K562 (cell line): ENCODE measurements around the gene TSPAN14. TPM values are rescaled to one million over a fixed set of nuclear protein-coding genes. Genes with fewer than 3 reads are reported as not detected.

ENCODE experiments used
- ATAC-seq: fragments of 200-7000 bp; cut with Tn5 transposase; 3 replicates; pipeline ENCODE4 v1.9.1; 2020; ENCODE audit warnings: moderate library complexity
- BruUV-seq: library from RNA; stranded (reverse); fragments of 400-500 nt; replicated peaks from 2 replicates; lab custom pipeline; 2021; lab: Mats Ljungman, UMichigan
- CTCF ChIA-PET: fragments of 300-600 bp; formaldehyde crosslinking; extraction: SDS; loops from one replicate; lab custom pipeline; 2021; ENCODE audit warnings: low intra/inter-chr PET ratio; lab: Yijun Ruan, JAX
- POLR2A ChIA-PET: fragments of 300-600, 350-650 bp; sonication (Branson Sonifier 250); formaldehyde crosslinking; extraction: SDS; loops from one replicate; lab custom pipeline; 2021; ENCODE audit warnings: antibody characterized with exemption, inconsistent platforms; lab: Yijun Ruan, JAX
- DNase-seq, 4 experiments: peaks; one replicate each; pipeline versions ENCODE4 v3.0.0 to v3.0.0-alpha.2; 2011 to 2018; ENCODE audit warnings: low spot score in 3 of 4, mixed read lengths in 3 of 4; ENCODE audit errors: extremely low read depth in 1 of 4
- FAIRE-seq: peaks from 2 replicates; lab custom pipeline; 2011; peaks lifted over from hg19 to GRCh38; lab: Jason Lieb, UNC
- H2AFZ ChIP-seq: 2 replicates; pipeline ENCODE4 v1.6.0; 2011; ENCODE audit warnings: low read depth, low read length, control low read depth, inconsistent platforms
- H3K27ac ChIP-seq: fragments of 200-600 bp; 3 replicates; pipeline ENCODE4 v1.8.0; 2011; ENCODE audit warnings: low read depth, mild to moderate bottlenecking, control low read depth, inconsistent platforms, low read length, moderate library complexity, mixed read lengths; ENCODE audit errors: extremely low read depth
- H3K27me3 ChIP-seq, 2 experiments: fragments of 300-600 bp in 1 of 2; 2 replicates in 1 of 2; 3 replicates in 1 of 2; pipeline versions ENCODE4 v1.6.0 to v1.8.0; 2011; ENCODE audit warnings: inconsistent platforms in 2 of 2, low read length in 2 of 2, mild to moderate bottlenecking in 1 of 2, mixed read lengths in 1 of 2, moderate library complexity in 1 of 2; ENCODE audit not compliant: control insufficient read depth in 2 of 2, insufficient read depth in 2 of 2
- H3K36me3 ChIP-seq: fragments of 300-600 bp; 3 replicates; pipeline ENCODE4 v1.8.0; 2011; ENCODE audit warnings: mild to moderate bottlenecking, low read length, inconsistent platforms; ENCODE audit not compliant: control insufficient read depth, insufficient read depth
- H3K4me1 ChIP-seq, 2 experiments: fragments of 200-600 bp in 1 of 2; replicated peaks in 1 of 2; 2 replicates in 1 of 2; 3 replicates in 1 of 2; pipeline versions ENCODE4 v1.5.1 to v1.8.0; 2011; ENCODE audit warnings: inconsistent platforms in 2 of 2, low read length in 2 of 2, mild to moderate bottlenecking in 1 of 2, mixed read lengths in 1 of 2, moderate library complexity in 1 of 2; ENCODE audit not compliant: control insufficient read depth in 2 of 2, insufficient read depth in 2 of 2
- H3K4me2 ChIP-seq: 2 replicates; pipeline ENCODE4 v1.6.1; 2011; ENCODE audit warnings: low read length, control low read depth, inconsistent platforms, mixed read lengths; ENCODE audit not compliant: insufficient read depth
- H3K4me3 ChIP-seq: fragments of 200-600 bp; sonication (generic), shearing (Covaris generic); 2 replicates; pipeline ENCODE4 v1.5.1; 2016; ENCODE audit warnings: control low read depth, inconsistent platforms
- H3K79me2 ChIP-seq: fragments of 200-600 bp; 3 replicates; pipeline ENCODE4 v1.8.0; 2011; ENCODE audit warnings: low read length, inconsistent platforms; ENCODE audit not compliant: control insufficient read depth, insufficient read depth
- H3K9ac ChIP-seq, 2 experiments: 2 replicates each; pipeline versions ENCODE4 v1.6.0 to v1.6.1; 2011; ENCODE audit warnings: low read depth in 2 of 2, low read length in 2 of 2, control low read depth in 1 of 2, inconsistent platforms in 1 of 2, mild to moderate bottlenecking in 1 of 2, mixed read lengths in 1 of 2; ENCODE audit not compliant: insufficient read depth in 1 of 2
- H3K9me1 ChIP-seq: one replicate; pipeline ENCODE4 v1.6.0; 2011; ENCODE audit warnings: inconsistent platforms, mild to moderate bottlenecking, low read length, moderate library complexity; ENCODE audit not compliant: control insufficient read depth, insufficient read depth
- H3K9me3 ChIP-seq: replicated peaks from 2 replicates; pipeline ENCODE4 v1.5.1; 2011; ENCODE audit warnings: low read depth, low read length, inconsistent platforms; ENCODE audit not compliant: control insufficient read depth, insufficient read depth
- H4K20me1 ChIP-seq: replicated peaks from 2 replicates; pipeline ENCODE4 v1.6.1; 2011; ENCODE audit warnings: low read length, inconsistent platforms, mixed read lengths; ENCODE audit not compliant: control insufficient read depth, insufficient read depth
- E2F6 ChIP-seq, 2 experiments: IDR thresholded peaks; 2 replicates each; pipeline ENCODE4 v1.6.1; 2011; ENCODE audit warnings: borderline replicate concordance in 1 of 2, control low read depth in 1 of 2, low read depth in 1 of 2, low read length in 1 of 2, mild to moderate bottlenecking in 1 of 2, mixed read lengths in 1 of 2, moderate library complexity in 1 of 2; ENCODE audit not compliant: insufficient read depth in 1 of 2, insufficient read length in 1 of 2, poor library complexity in 1 of 2, severe bottlenecking in 1 of 2; ENCODE audit errors: extremely low read depth in 1 of 2
- FOXA1 ChIP-seq: fragments of 450-650 bp; IDR thresholded peaks from 2 replicates; pipeline ENCODE4 v1.6.1; 2016; ENCODE audit warnings: mild to moderate bottlenecking, borderline replicate concordance
- GABPB2 ChIP-seq: fragments of 250-450 bp; sonication (Bioruptor Pico); conservative IDR thresholded peaks from 2 replicates; pipeline ENCODE4 v1.5.1; 2021; ENCODE audit warnings: mild to moderate bottlenecking
- NR2C1 ChIP-seq, 2 experiments: fragments of 450-650 bp; IDR thresholded peaks; 2 replicates each; pipeline ENCODE4 v1.6.1; 2017; ENCODE audit warnings: mild to moderate bottlenecking in 2 of 2, antibody characterized with exemption in 1 of 2, inconsistent platforms in 1 of 2, missing compliant biosample characterization in 1 of 2, missing genetic modification characterization in 1 of 2
- PTRF ChIP-seq: fragments of 450-650 bp; IDR thresholded peaks from 2 replicates; pipeline ENCODE4 v1.6.1; 2016; ENCODE audit warnings: mild to moderate bottlenecking, missing genetic modification characterization, missing compliant biosample characterization
- RBFOX2 ChIP-seq: fragments of 200-400 bp; formaldehyde crosslinking; IDR thresholded peaks from 2 replicates; pipeline ENCODE4 v1.6.1; 2017; ENCODE audit warnings: low read depth, mild to moderate bottlenecking, low read length, moderate library complexity
- ZBTB2 ChIP-seq: fragments of 450-650 bp; IDR thresholded peaks from 2 replicates; pipeline ENCODE4 v1.6.1; 2016; ENCODE audit warnings: antibody characterized with exemption
- ZNF134 ChIP-seq: fragments of 250-450 bp; sonication (Bioruptor Pico); conservative IDR thresholded peaks from 2 replicates; pipeline ENCODE4 v1.4.0; 2020
- ZNF23 ChIP-seq: fragments of 250-450 bp; sonication (Bioruptor Pico); IDR thresholded peaks from 2 replicates; pipeline ENCODE4 v1.4.0; 2020; ENCODE audit warnings: mild to moderate bottlenecking
- WGBS: fragments of 100-300 bp; shearing (Covaris generic); methylation state at CpG from one replicate; pipeline ENCODE4 v1.1.6; 2016; ENCODE audit warnings: low coverage, mixed read lengths; ENCODE audit not compliant: insufficient coverage; ENCODE audit errors: missing lambda C conversion rate; 5-methylcytosine and 5-hydroxymethylcytosine counted together
- in situ Hi-C: fragments of 300-500 bp; cut with MboI; formaldehyde crosslinking; loops from 4 replicates; pipeline ENCODE4 v1.15.0; 2018; ENCODE audit warnings: inconsistent platforms, mixed read lengths
- intact Hi-C: fragments of 100-400 bp; cut with micrococcal nuclease; formaldehyde crosslinking; loops from 2 replicates; pipeline ENCODE4 v1.14.2; 2022
- polyA plus RNA-seq, 8 experiments: library from polyadenylated mRNA; depleted of rRNA in 4 of 8; stranded (reverse) in 5 of 8; unstranded in 3 of 8; fragments of >200 nt; fragmentation: Nextera tagmentation in 2 of 8; fragmentation: Illumina TruSeq in 1 of 8; extraction: Ambion mirVana in 2 of 8; extraction: Trizol in 1 of 8; gene quantifications; 2 replicates each; pipeline versions ENCODE4 v1.2.1 to v1.2.3, GENCODE V29; 2011 to 2014; ENCODE audit warnings: inconsistent platforms in 1 of 8, missing spikeins in 1 of 8
- total RNA-seq, 7 experiments: library from RNA; depleted of rRNA in 6 of 7; stranded (reverse); fragments of >200 nt in 6 of 7; fragmentation: Illumina TruSeq in 2 of 7; extraction: Trizol in 2 of 7; gene quantifications; 2 replicates each; pipeline versions ENCODE4 v1.2.1 to v1.2.3, GENCODE V29; 2011 to 2021; ENCODE audit warnings: low replicate concordance in 1 of 7
- TF ChIP-seq, protein P1 (sequence below): fragments of 250-450 bp; sonication (Bioruptor Pico); IDR thresholded peaks from 2 replicates; pipeline ENCODE4 v1.4.0; 2020; ENCODE audit warnings: mild to moderate bottlenecking
- TF ChIP-seq, protein P2 (sequence below): fragments of 200-800 bp; sonication (Bioruptor generic); IDR thresholded peaks from 2 replicates; pipeline ENCODE4 v1.6.1; 2017; ENCODE audit warnings: missing genetic modification characterization, missing compliant biosample characterization

Gene TSPAN14
- total and polyA plus RNA-seq, 9 of the 15 experiments (the other 6 are each of a cell fraction or from before 2014, with no cell fraction given): 5.8 to 92.9 (median 23.3) TPM

GRCh38 chr10:80537736-80538480 lies 83.8 kb downstream of the TSPAN14 start, which contains the start of gene SH2D4B:
Gene SH2D4B (plus strand): TSS chr10:80537902. CDS start chr10:80538332, 430 bp downstream.
- FAIRE-seq (no peak), ATAC-seq (no peak), DNase-seq (no peak)
- BruUV-seq: no TSS peak
- intact Hi-C loops: no loop called here
- CTCF ChIA-PET: no interaction called here
- H3K4me3 ChIP-seq: no peak within 1 kb of the TSS
- H3K9ac ChIP-seq: 0 out of 4 replicates have a peak within 1 kb of the TSS, but pooled peaks of 1 of the 2 experiments have one; percentile 6
- in situ Hi-C loops: no loop called here
- H2AFZ ChIP-seq: peak within 1 kb of the TSS; percentile 11; the same call in 1 of the 2 replicates
- H3K79me2 ChIP-seq: no peaks in the 10 kb centered on the region
- no peaks in the 10 kb centered on the region for H3K36me3 ChIP-seq
- no peaks in the 10 kb centered on the region for H3K9me1 ChIP-seq
- WGBS: 5% methylated on average over 19 of the region's 19 CpGs
- H3K9me3 ChIP-seq: no peaks in the 10 kb centered on the region
- H4K20me1 ChIP-seq: peaks cover 4% of the 10 kb centered on the region; the same call in 1 of the 2 replicates
- peak within 1 kb of the TSS; percentile 22; the same call in 1 of the 2 replicates for H3K4me2 ChIP-seq
- POLR2A ChIA-PET: interaction anchor here (1.4 kb wide), 1 partner anchor 11 kb away, joined by 5 read pairs; no protein-coding TSS in a partner anchor
- H3K27ac ChIP-seq: no peak within 1 kb of the TSS
- peaks cover 10 to 18% of the 10 kb centered on the region in 2 experiments; a peak in 4 of 5 replicates for H3K4me1 ChIP-seq
- peaks cover 33 to 51% of the 10 kb centered on the region in 2 experiments for H3K27me3 ChIP-seq
- no peak for TF ChIP-seq RBFOX2
- no peak for TF ChIP-seq E2F6 (IDR thresholded peaks at IDR 0.05; ENCODE audit: borderline replicate concordance in 1 of 2, extremely low read depth in 1 of 2, insufficient read depth in 1 of 2, insufficient read length in 1 of 2, low read depth in 1 of 2, low read length in 1 of 2, poor library complexity in 1 of 2, severe bottlenecking in 1 of 2)
- TF ChIP-seq ZNF134 (CRISPR knock-in tag): no peak
- TF ChIP-seq, protein P1, sequence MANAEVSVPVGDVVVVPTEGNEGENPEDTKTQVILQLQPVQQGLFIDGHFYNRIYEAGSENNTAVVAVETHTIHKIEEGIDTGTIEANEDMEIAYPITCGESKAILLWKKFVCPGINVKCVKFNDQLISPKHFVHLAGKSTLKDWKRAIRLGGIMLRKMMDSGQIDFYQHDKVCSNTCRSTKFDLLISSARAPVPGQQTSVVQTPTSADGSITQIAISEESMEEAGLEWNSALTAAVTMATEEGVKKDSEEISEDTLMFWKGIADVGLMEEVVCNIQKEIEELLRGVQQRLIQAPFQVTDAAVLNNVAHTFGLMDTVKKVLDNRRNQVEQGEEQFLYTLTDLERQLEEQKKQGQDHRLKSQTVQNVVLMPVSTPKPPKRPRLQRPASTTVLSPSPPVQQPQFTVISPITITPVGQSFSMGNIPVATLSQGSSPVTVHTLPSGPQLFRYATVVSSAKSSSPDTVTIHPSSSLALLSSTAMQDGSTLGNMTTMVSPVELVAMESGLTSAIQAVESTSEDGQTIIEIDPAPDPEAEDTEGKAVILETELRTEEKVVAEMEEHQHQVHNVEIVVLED: no peak
- no peak for TF ChIP-seq ZBTB2
- TF ChIP-seq GABPB2: no peak
- TF ChIP-seq NR2C1 (IDR thresholded peaks at IDR 0.05): no peak
- no peak for TF ChIP-seq NR2C1 (tag; IDR thresholded peaks at IDR 0.05)
- TF ChIP-seq, protein P2, sequence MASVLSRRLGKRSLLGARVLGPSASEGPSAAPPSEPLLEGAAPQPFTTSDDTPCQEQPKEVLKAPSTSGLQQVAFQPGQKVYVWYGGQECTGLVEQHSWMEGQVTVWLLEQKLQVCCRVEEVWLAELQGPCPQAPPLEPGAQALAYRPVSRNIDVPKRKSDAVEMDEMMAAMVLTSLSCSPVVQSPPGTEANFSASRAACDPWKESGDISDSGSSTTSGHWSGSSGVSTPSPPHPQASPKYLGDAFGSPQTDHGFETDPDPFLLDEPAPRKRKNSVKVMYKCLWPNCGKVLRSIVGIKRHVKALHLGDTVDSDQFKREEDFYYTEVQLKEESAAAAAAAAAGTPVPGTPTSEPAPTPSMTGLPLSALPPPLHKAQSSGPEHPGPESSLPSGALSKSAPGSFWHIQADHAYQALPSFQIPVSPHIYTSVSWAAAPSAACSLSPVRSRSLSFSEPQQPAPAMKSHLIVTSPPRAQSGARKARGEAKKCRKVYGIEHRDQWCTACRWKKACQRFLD: no peak
- TF ChIP-seq ZNF23 (CRISPR knock-in tag): no peak
- no peak for TF ChIP-seq PTRF
- no peak for TF ChIP-seq FOXA1
